Measurements from ENCODE around the gene COL26A1.

Gene COL26A1

DNA sequence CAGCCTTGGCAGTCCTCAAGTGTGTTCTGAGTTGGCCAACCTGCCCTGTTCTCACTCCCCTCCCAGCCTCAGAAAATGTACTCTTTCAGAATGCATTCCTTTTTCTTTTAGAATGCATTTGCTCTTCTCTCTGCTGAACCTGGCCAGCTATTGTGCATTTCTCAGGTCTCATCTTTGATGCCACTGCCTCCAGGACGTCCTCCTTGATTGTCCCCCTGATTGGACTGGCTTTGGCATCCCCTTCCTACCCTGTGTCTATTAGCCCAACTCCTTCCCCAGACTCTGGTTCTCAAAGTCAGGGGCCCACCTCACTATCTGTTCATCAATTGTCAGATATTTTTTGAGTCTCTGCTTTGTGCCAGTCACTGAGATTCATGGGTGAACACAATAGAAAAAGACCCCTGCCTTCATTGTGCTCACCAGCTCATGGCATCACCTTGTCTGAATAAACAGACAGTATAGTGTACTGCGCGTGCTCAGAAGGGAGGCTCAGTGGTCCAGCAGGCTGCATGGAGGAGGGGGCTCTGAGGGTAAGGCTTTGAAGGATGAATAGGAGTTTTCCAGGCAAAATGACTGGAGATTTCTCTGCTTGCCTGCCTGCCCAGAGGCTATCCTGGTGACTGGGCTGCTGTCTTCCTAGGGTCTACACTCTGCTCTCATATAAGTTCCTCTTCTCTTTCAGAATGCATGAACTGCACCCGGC lies 169.9 kb downstream of the COL26A1 start:
- no peak for ATAC-seq
- peaks cover 5% of the 10 kb centered on the region for H3K27me3 Mint-ChIP-seq
- H3K9me3 Mint-ChIP-seq, result no peaks in the 10 kb centered on the region
- no peak for DNase-seq
- no peak overlapping the region for H3K27ac Mint-ChIP-seq
- no peak overlapping the region for H3K4me3 Mint-ChIP-seq
- H3K36me3 Mint-ChIP-seq (ENCODE audit: low read depth), result no peaks in the 10 kb centered on the region
- no peaks in the 10 kb centered on the region for H3K4me1 Mint-ChIP-seq

DNA sequence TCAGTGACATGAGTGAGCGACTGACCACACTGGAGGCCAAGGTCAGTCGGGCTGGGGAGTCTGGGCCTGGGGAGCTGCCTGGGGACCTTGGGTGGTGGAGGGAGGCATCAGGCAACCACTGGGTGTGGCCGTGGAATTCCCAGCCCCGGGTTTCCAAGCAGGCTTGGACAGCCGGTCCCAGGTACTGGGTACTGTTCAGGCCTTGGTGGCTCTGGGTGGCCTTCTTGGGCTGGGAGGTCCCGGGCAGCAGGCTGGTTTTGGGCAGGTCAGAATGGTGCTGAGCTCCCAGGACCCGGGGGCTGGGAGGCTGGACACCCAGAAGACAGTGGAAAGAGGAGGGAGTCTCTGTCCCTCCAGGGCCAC lies 170.4 kb downstream of the COL26A1 start:
- H3K9me3 Mint-ChIP-seq, result no peaks in the 10 kb centered on the region
- H3K4me1 Mint-ChIP-seq, result no peaks in the 10 kb centered on the region
- H3K36me3 Mint-ChIP-seq (ENCODE audit: low read depth), result no peaks in the 10 kb centered on the region
- ATAC-seq, result no peak
- DNase-seq, result no peak
- peaks cover 5% of the 10 kb centered on the region for H3K27me3 Mint-ChIP-seq
- H3K27ac Mint-ChIP-seq, result no peak overlapping the region
- H3K4me3 Mint-ChIP-seq, result no peak overlapping the region

DNA sequence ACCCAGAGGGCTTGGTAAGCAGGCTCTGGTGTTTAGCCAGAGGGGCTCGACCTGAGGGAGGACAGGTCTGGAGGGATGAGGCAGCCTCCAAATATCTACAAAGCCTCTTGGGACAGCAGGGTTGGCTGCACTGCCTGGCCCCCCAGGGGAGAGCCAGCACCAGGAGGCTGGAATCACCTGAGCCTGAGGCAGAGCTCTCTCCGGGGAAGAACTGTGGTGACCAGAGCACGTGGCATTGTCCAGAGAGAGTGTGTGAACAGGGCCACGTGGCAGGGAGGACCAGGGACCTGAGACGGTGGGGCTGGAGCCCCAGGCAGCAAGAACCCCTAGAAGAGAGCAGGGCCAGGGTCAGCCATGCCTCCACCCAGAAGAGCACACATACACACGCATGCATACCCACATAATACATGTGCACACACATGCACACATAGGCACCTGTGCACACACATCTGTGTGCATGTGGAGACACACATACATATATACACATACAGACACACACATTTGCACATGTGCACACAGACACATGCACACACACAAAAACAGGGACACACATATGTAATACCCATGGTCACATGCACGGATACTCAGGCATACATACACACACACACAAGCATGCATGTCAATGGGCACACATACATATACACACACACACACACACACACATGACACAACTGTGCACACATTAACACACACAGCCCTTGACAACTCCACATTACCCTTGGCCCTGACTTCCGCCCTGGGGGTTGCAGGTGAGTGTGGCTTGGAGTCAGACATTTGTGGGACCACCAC lies 171.5 kb downstream of the COL26A1 start:
- Mint-ChIP-seq H3K27me3 (peaks cover 5% of the 10 kb centered on the region), H3K9me3 (no peaks in the 10 kb centered on the region), H3K36me3 (ENCODE audit: low read depth) (no peaks in the 10 kb centered on the region), H3K27ac (no peak overlapping the region), H3K4me1 (no peaks in the 10 kb centered on the region), H3K4me3 (no peak overlapping the region)
- ATAC-seq (no peak), DNase-seq (no peak)

DNA sequence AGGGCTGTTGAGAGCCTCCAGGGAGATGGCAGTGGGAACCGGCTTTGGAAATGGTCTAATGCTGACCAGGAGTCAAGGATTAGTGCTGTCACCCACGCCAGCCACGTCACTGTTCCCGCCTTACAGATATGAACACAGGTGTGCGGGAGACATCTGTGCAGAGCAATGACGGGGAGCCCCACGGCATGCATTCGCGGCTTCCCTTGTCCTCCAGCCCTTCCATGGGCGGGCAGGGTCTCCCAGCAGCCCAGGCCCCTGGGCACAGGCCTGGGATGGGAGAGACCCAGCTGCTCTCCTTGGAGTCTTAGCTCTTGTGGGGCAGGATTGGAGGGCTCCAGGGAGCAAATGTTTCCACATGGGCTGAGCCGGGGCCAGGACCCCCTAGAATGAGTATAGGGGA lies 172.2 kb downstream of the COL26A1 start:
- H3K27ac Mint-ChIP-seq, result no peak overlapping the region
- no peaks in the 10 kb centered on the region for H3K9me3 Mint-ChIP-seq
- no peaks in the 10 kb centered on the region for H3K4me1 Mint-ChIP-seq
- H3K27me3 Mint-ChIP-seq, result peaks cover 5% of the 10 kb centered on the region
- ATAC-seq, result no peak
- no peak overlapping the region for H3K4me3 Mint-ChIP-seq
- no peaks in the 10 kb centered on the region for H3K36me3 Mint-ChIP-seq (ENCODE audit: low read depth)
- no peak for DNase-seq

DNA sequence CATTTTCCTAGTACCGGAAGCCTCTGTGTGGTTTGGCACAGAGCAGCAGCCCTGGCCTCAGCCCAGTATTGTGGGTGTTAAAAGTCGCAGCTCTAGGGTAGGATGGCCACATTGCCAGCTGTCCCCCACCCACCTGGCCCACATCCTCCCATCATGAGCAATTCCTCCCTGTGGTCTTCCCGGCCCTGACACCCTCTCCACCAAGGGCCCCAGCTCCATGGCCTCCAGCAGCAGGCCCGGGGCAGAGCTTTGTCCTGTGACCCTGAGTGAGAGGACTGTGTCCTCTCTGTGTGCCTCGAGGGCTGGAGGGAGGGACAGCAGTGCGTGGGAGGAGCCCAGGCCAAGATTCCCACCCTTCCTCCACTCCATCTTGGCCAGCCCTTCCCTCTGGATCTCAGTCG lies 172.7 kb downstream of the COL26A1 start:
- DNase-seq (no peak), ATAC-seq (no peak)
- Mint-ChIP-seq H3K36me3 (ENCODE audit: low read depth) (no peaks in the 10 kb centered on the region), H3K27me3 (peaks cover 5% of the 10 kb centered on the region), H3K9me3 (no peaks in the 10 kb centered on the region), H3K27ac (no peak overlapping the region), H3K4me1 (no peaks in the 10 kb centered on the region), H3K4me3 (no peak overlapping the region)

DNA sequence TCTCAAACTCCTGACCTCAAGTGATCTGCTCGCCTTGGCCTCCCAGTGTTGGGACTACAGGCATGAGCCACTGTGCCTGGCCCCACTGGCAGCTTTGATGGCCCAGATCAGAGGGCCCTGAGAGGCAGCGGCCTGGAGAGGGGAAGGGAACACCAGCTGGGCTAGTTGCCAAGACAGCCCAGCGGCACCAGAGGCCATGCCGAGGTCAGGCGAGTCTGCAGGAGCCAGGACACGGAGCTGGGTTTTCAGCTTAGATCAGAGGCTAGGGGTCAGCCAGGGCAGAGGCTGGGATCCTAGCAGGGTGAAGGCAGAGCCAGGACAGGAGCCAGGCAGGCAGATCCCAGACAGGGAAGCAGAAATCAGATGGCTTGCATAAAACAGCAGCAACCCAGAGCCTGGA lies 173.6 kb downstream of the COL26A1 start:
- ATAC-seq, result no peak
- H3K9me3 Mint-ChIP-seq, result no peaks in the 10 kb centered on the region
- no peaks in the 10 kb centered on the region for H3K4me1 Mint-ChIP-seq
- peaks cover 5% of the 10 kb centered on the region for H3K27me3 Mint-ChIP-seq
- no peak overlapping the region for H3K27ac Mint-ChIP-seq
- no peak overlapping the region for H3K4me3 Mint-ChIP-seq
- H3K36me3 Mint-ChIP-seq (ENCODE audit: low read depth), result no peaks in the 10 kb centered on the region
- DNase-seq, result no peak

DNA sequence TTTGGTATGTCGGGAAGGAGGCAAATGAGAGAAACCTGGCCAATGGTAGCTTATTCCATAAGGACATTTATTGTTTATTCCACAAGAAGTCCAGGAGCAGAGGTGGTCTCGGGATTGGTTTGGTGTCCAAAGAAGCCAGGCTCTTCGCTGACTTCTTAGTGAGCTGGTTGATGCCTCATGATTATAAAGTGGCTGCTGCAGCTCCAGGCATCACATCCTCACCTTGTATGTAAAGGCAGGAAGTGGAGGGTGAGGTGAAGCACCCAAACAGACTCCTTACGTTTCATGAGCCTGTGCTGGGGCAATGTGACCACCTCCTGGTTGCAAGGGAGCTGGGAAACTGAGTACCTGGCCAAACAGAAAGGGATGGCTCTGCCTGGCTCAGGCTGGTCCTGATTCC lies 174.0 kb downstream of the COL26A1 start:
- H3K4me3 Mint-ChIP-seq, result no peak overlapping the region
- H3K4me1 Mint-ChIP-seq, result no peaks in the 10 kb centered on the region
- H3K36me3 Mint-ChIP-seq (ENCODE audit: low read depth), result no peaks in the 10 kb centered on the region
- ATAC-seq, result no peak
- no peak for DNase-seq
- H3K27ac Mint-ChIP-seq, result no peak overlapping the region
- peaks cover 5% of the 10 kb centered on the region for H3K27me3 Mint-ChIP-seq
- no peaks in the 10 kb centered on the region for H3K9me3 Mint-ChIP-seq

DNA sequence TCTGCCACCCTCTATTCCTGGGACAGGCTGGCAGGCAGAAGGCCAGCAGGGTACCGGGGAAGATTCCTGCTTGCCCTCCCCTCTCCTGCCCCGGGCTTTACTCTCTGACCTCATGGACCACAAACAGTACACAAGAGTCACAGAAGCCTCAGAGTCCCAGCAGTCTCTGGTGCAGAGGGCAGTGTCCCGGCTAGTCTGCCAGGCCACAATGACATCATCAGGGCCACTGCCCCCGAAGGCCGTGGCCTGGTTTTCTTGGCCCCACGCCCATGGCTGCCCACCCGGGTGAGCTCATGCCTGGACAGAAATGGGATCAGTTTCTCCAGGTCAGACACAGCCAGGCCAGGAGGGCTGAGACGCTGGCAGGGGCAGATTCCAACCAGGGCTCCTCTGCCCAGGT lies 174.5 kb downstream of the COL26A1 start:
- Mint-ChIP-seq H3K9me3 (no peaks in the 10 kb centered on the region), H3K36me3 (ENCODE audit: low read depth) (no peaks in the 10 kb centered on the region), H3K4me3 (no peak overlapping the region), H3K4me1 (no peaks in the 10 kb centered on the region), H3K27ac (no peak overlapping the region), H3K27me3 (peaks cover 5% of the 10 kb centered on the region)
- no peak for ATAC-seq
- no peak for DNase-seq

DNA sequence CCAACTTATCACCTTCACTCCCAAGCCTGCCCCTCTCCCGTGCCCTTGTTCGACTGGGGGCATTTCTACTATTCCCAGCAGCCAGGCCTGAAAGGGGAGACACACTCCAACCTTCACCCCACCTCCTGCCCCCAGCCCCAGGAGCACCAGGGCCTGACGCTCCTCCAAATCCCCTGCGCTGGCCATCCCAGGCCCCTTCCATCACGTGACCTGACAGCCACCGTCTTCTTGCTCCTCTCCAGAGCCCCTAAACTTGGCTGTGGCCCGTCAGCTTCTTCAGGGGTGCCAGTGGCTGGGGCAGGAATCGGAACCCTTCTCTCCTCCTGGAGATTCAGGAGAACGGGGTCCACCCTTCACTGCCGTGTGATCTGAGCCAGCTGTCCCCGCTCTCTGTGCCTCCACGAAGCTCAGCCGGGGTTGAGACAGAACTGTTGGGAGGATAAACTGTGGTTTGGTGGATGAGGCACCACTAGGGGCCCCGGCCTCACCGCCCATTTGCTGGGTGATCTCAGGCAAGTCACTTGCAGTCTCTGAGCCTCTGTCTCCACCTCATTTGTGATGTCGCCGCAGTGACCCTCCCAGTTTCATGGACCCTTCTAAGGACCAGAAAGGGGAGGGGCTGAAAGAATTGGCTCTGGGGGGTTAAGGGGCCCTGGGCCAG lies 175.4 kb downstream of the COL26A1 start:
- H3K4me1 Mint-ChIP-seq, result no peaks in the 10 kb centered on the region
- ATAC-seq, result no peak
- no peak overlapping the region for H3K4me3 Mint-ChIP-seq
- no peaks in the 10 kb centered on the region for H3K9me3 Mint-ChIP-seq
- H3K27ac Mint-ChIP-seq, result no peak overlapping the region
- peaks cover 3% of the 10 kb centered on the region for H3K27me3 Mint-ChIP-seq
- no peak for DNase-seq
- H3K36me3 Mint-ChIP-seq (ENCODE audit: low read depth), result no peaks in the 10 kb centered on the region

DNA sequence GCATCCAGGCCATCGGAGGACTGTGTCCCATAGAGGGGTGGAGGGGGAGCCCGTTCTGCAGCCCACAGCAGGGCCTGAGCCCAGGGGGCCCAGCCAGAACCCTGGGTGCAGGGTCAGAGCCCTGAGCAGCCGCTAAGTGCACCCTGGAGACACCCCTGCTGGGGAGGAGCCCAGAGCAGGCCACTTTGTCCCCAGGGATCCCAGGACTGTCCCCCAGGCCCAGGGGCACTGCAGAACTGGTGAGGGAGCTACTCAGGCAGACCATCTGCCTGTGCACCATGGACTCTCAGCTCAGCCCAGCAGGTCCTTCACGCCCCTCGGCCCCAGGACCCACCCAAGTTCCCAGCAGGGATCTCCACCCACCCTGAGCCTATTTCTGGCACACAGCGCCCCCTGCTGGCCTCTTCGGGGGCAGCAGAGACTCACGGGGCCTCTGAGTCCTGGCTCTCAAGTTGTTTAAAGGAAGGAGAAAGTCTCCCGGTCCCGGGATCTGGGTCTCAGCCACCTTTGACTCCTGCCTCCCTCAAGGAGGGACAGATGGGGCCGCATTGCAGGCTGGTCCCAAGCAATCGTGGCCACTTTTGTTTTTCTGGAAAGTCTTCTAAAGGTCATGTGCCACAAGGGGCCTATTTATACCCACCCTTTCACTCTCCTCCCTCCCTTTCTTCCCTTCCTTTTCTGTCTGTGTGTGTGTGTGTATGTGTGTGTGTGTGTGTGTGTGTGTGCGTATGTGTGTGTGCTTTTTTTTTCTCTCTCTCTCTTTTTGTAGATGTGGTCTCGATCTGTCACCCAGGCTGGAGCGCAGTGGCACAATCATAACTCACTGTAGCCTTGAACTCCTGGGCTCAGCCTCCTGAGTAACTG lies 176.2 kb downstream of the COL26A1 start:
- H3K4me1 Mint-ChIP-seq, result no peaks in the 10 kb centered on the region
- H3K27ac Mint-ChIP-seq, result no peak overlapping the region
- no peak overlapping the region for H3K4me3 Mint-ChIP-seq
- ATAC-seq, result peak; percentile 61
- H3K9me3 Mint-ChIP-seq, result no peaks in the 10 kb centered on the region
- DNase-seq, result peak; percentile 70
- H3K36me3 Mint-ChIP-seq (ENCODE audit: low read depth), result no peaks in the 10 kb centered on the region
- peaks cover 3% of the 10 kb centered on the region for H3K27me3 Mint-ChIP-seq

DNA sequence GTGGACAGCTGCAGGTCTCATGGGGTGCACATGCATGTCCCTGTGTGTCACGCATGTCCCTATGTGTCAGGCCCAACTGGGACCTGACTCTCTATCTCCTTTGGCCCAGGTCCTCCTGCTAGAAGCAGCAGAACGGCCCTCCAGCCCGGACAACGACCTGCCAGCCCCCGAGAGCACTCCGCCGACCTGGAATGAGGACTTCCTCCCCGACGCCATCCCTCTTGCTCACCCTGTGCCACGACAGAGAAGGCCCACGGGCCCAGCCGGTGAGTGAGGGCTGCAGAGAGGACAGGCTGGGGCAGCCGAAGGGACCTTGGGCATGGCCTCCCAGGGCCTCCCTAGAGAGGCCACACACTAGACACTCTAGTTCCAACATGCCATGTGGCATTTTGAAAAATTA lies 177.1 kb downstream of the COL26A1 start:
- Mint-ChIP-seq H3K4me3 (no peak overlapping the region), H3K4me1 (no peaks in the 10 kb centered on the region), H3K36me3 (ENCODE audit: low read depth) (no peaks in the 10 kb centered on the region), H3K9me3 (no peaks in the 10 kb centered on the region), H3K27ac (no peak overlapping the region), H3K27me3 (no peaks in the 10 kb centered on the region)
- DNase-seq (no peak), ATAC-seq (no peak)

DNA sequence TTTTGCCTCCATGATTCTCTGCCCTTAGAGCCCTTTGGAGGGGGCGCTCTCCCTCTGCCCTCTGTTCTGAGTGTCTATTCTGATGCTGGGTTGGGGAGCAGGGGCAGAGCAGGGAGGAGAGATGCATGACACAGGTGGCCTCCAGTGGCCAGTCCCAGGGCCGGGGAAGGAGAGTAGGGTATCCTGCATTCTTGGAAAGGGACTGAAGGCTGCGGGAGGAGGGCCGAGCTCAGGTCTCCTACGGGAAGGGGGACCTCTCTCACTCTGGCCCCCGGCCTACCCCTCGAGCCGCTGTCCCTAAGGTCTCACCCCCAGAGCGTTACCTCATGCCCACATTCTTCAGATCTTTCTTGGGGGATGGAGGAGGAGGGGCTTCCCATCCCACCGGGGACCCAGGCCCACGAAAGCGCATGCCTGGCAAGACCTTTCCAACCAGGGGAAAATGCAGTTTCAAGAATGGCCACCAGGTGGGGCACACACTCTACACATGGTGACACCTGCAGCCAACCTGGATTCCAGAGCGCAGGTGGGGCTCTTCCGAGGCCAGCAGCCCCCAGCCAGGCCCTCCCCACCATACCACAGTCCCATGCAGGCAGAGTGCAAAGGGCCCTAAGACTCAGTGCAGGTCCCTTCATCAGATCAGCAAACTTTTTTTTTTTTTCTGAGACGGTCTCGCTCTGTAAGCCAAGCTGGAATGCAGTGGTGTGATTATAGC lies 180.0 kb downstream of the COL26A1 start:
- no peaks in the 10 kb centered on the region for H3K9me3 Mint-ChIP-seq
- no peaks in the 10 kb centered on the region for H3K27me3 Mint-ChIP-seq
- no peak overlapping the region for H3K27ac Mint-ChIP-seq
- H3K4me1 Mint-ChIP-seq, result no peaks in the 10 kb centered on the region
- ATAC-seq (no peak), DNase-seq (peak; percentile 80)
- H3K4me3 Mint-ChIP-seq, result no peak overlapping the region
- no peaks in the 10 kb centered on the region for H3K36me3 Mint-ChIP-seq (ENCODE audit: low read depth)

DNA sequence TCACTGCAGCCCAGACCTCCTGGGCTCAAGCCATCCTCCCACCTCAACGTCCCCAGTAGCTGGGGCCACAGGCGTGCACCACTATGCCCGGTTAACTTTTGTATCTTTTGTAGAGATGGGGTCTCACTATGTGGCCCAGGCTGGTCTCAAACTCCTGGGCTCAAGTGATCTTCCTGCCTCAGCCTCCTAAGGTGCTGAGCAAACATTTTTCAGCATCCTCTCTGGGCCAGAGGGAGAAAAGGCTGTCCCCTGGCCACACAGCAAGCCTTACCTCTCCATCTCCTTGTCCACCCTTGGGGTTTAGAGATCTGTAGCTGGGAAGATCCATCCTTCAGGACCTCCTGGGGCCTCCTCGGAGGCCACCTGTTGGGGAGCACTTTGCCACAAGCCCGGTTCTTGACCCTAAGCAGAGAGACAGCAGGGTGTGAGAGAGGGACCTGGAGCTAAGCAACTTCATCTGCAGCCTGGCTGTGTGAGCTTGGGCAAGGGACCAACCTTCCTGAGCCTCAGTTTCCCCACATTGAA lies 180.6 kb downstream of the COL26A1 start:
- DNase-seq (no peak), ATAC-seq (no peak)
- H3K36me3 Mint-ChIP-seq (ENCODE audit: low read depth), result no peaks in the 10 kb centered on the region
- no peaks in the 10 kb centered on the region for H3K27me3 Mint-ChIP-seq
- no peak overlapping the region for H3K27ac Mint-ChIP-seq
- no peak overlapping the region for H3K4me3 Mint-ChIP-seq
- no peaks in the 10 kb centered on the region for H3K9me3 Mint-ChIP-seq
- H3K4me1 Mint-ChIP-seq, result no peaks in the 10 kb centered on the region

DNA sequence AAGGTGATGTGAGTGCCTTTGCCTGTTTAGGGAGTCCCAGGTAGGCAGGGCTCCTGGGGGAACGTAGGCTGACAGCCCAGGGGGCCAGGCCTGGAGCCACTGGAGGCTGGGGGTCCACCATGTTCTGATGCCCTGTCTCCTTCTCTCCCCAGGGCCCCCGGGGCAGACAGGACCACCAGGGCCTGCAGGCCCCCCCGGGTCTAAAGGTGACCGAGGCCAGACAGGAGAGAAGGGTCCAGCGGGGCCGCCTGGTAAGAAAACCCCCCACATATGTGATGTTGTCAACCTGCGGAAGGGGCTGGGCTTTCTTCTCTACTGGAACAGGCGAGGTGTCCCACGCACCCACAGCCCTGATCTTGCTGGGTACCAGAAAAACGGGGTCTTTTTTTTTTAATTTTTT lies 181.2 kb downstream of the COL26A1 start:
- ATAC-seq, result no peak
- Mint-ChIP-seq H3K27me3 (no peaks in the 10 kb centered on the region), H3K4me1 (no peaks in the 10 kb centered on the region), H3K4me3 (no peak overlapping the region), H3K27ac (no peak overlapping the region), H3K36me3 (ENCODE audit: low read depth) (no peaks in the 10 kb centered on the region), H3K9me3 (no peaks in the 10 kb centered on the region)
- no peak for DNase-seq

Measured in activated naive CD8-positive, alpha-beta T cell treated with anti-CD3 and anti-CD28 coated beads, Interleukin-2, amount 50 U/mL, for 24 hours (primary cell).